Esophagus squamous epithelium (tissue), 4 donors: ENCODE measurements around the gene LRRC2.

Experiments used
- POLR2A ChIP-seq, 4 donors: fragments of 450-650 bp; IDR thresholded peaks; one replicate each; pipeline ENCODE4 v1.6.1; 2017; ENCODE audit warnings: antibody characterized with exemption in 4 of 4, mild to moderate bottlenecking in 4 of 4, moderate library complexity in 3 of 4
- TF ChIP-seq, protein P1 (sequence below), 6 experiments: fragments of 450-650 bp in 4 of 6; fragments of 200-600 bp in 2 of 6; sonication (generic) in 2 of 6; IDR thresholded peaks; one replicate each; pipeline ENCODE4 v1.5.1; 2016 to 2019; ENCODE audit warnings: antibody characterized with exemption in 6 of 6, mild to moderate bottlenecking in 4 of 6, moderate library complexity in 4 of 6

DNA sequence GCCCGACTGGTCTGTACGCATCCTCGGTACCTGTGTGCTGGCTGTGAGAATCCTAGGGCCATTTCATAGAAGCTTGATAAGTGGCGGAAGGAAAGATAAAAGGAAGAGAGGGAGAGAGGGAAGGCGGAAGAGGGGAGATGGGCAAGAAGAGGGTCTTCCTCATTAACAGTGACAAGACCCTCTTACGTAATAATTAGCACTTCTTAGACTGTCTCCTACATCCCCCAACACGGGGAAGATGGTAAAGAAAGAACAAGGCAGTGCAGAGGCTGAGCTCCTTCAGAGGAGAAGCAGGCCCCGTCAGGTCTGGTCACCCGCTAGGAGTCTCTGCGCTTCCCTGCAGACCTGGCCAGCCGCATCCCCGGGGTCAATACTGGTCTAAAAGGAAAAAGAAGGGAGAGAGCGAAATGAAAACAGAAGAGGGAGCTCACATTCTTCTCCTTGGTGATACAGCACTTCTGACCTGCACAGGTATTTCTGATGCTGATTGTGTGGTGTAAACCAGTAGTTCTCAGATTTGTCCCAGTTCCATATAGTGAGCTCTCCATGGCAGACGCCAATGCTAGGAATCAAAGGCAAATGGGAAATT lies 27.3 kb upstream of the LRRC2 start:
- TF ChIP-seq, protein P1, sequence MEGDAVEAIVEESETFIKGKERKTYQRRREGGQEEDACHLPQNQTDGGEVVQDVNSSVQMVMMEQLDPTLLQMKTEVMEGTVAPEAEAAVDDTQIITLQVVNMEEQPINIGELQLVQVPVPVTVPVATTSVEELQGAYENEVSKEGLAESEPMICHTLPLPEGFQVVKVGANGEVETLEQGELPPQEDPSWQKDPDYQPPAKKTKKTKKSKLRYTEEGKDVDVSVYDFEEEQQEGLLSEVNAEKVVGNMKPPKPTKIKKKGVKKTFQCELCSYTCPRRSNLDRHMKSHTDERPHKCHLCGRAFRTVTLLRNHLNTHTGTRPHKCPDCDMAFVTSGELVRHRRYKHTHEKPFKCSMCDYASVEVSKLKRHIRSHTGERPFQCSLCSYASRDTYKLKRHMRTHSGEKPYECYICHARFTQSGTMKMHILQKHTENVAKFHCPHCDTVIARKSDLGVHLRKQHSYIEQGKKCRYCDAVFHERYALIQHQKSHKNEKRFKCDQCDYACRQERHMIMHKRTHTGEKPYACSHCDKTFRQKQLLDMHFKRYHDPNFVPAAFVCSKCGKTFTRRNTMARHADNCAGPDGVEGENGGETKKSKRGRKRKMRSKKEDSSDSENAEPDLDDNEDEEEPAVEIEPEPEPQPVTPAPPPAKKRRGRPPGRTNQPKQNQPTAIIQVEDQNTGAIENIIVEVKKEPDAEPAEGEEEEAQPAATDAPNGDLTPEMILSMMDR (IDR thresholded peaks at IDR 0.05), result no peak
- TF ChIP-seq POLR2A (IDR thresholded peaks at IDR 0.05), result no peak
